Ishikawa (cell line): ENCODE results near the gene HOXA4.

Source experiments
- EGR1 ChIP-seq: IDR thresholded peaks from 2 replicates; pipeline ENCODE4 v1.6.1; 2012
- EP300 ChIP-seq: IDR thresholded peaks from 2 replicates; pipeline ENCODE4 v1.6.1; 2012; ENCODE audit warnings: borderline replicate concordance
- RAD21 ChIP-seq: IDR thresholded peaks from 2 replicates; pipeline ENCODE4 v1.6.1; 2012; ENCODE audit warnings: low read depth
- TAF1 ChIP-seq: IDR thresholded peaks from 2 replicates; pipeline ENCODE4 v1.6.1; 2012; ENCODE audit warnings: low read depth, mild to moderate bottlenecking
- TEAD4 ChIP-seq: IDR thresholded peaks from 2 replicates; pipeline ENCODE4 v1.6.1; 2012
- YY1 ChIP-seq: IDR thresholded peaks from 2 replicates; pipeline ENCODE4 v1.6.1; 2012; ENCODE audit warnings: low read depth
- TF ChIP-seq, protein P1 (sequence below): IDR thresholded peaks from 2 replicates; pipeline ENCODE4 v1.6.1; 2012; ENCODE audit warnings: low read depth, mild to moderate bottlenecking
- TF ChIP-seq, protein P2 (sequence below): IDR thresholded peaks from 2 replicates; pipeline ENCODE4 v1.6.1; 2012

DNA sequence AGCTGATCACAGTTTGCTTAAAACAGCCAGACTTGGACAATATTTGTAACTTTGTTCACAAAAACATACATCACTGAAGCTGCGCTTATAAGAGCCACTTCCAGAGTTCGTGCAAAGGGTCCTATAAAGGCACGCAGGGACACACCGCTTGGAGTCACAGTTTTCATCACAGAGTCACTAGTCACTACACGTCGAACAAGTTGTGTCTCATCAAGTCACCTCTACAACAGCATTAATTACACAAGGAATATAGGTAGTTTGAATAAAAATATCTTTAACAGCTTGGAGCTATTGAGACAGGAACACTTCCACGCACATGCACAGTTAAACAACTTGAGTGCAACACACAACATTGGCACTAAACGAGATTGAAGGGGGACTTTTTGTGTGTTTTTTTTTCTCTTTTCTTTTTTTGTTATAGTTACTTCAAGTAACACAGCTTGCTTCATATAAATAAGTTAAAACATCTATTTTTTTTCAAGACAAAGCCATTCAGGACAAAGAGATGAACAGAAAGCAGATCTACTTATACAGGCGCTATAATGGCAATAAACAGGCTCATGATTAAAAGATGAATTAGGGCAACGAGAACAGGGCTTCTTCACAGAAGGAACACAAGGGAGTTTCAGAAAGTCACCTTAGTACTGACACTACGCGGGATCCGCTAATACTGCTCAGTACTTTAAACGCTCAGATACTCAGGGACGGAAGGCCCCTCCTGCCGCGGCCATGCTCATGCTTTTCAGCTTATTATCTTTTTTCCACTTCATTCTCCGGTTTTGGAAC, 10.8 kb upstream of the HOXA4 start:
- no peak for TF ChIP-seq EP300
- TF ChIP-seq YY1: no peak
- TF ChIP-seq RAD21: no peak
- no peak for TF ChIP-seq TAF1
- no peak for TF ChIP-seq EGR1
- TF ChIP-seq, protein P1, sequence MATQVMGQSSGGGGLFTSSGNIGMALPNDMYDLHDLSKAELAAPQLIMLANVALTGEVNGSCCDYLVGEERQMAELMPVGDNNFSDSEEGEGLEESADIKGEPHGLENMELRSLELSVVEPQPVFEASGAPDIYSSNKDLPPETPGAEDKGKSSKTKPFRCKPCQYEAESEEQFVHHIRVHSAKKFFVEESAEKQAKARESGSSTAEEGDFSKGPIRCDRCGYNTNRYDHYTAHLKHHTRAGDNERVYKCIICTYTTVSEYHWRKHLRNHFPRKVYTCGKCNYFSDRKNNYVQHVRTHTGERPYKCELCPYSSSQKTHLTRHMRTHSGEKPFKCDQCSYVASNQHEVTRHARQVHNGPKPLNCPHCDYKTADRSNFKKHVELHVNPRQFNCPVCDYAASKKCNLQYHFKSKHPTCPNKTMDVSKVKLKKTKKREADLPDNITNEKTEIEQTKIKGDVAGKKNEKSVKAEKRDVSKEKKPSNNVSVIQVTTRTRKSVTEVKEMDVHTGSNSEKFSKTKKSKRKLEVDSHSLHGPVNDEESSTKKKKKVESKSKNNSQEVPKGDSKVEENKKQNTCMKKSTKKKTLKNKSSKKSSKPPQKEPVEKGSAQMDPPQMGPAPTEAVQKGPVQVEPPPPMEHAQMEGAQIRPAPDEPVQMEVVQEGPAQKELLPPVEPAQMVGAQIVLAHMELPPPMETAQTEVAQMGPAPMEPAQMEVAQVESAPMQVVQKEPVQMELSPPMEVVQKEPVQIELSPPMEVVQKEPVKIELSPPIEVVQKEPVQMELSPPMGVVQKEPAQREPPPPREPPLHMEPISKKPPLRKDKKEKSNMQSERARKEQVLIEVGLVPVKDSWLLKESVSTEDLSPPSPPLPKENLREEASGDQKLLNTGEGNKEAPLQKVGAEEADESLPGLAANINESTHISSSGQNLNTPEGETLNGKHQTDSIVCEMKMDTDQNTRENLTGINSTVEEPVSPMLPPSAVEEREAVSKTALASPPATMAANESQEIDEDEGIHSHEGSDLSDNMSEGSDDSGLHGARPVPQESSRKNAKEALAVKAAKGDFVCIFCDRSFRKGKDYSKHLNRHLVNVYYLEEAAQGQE: no peak
- TF ChIP-seq, protein P2, sequence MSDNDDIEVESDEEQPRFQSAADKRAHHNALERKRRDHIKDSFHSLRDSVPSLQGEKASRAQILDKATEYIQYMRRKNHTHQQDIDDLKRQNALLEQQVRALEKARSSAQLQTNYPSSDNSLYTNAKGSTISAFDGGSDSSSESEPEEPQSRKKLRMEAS: no peak
- no peak for TF ChIP-seq TEAD4
